C4-2B (cell line): Measurements from ENCODE around the gene SPATA33.

Experiments
- CTCF ChIP-seq: fragments of 450-650 bp; conservative IDR thresholded peaks from 2 replicates; pipeline ENCODE4 v1.5.1; 2017; ENCODE audit warnings: mild to moderate bottlenecking
- ZFX ChIP-seq: fragments of 450-650 bp; IDR thresholded peaks from 2 replicates; pipeline ENCODE4 v1.6.1; 2017

GRCh38 chr16:89651584-89651983 is 6.1 kb upstream of the SPATA33 start:
- TF ChIP-seq CTCF, result no peak
- no peak for TF ChIP-seq ZFX
